ENCODE data around the gene CMC4. TPM values are rescaled to one million over a fixed set of nuclear protein-coding genes. Genes with fewer than 3 reads are reported as not detected.

Gene CMC4
- total RNA-seq, 1 experiment from 2014 or later, result 0.59 TPM

- Mint-ChIP-seq H3K27me3 (ENCODE audit: unreplicated experiment) (no peaks in the 10 kb centered on the region), H3K4me3 (ENCODE audit: low read depth, unreplicated experiment) (peak overlapping the region; percentile 72), H3K9me3 (ENCODE audit: low read depth, unreplicated experiment) (no peaks in the 10 kb centered on the region), H3K4me1 (ENCODE audit: low read depth, unreplicated experiment) (peaks cover 20% of the 10 kb centered on the region), H3K36me3 (ENCODE audit: insufficient read depth, unreplicated experiment) (peaks cover 26% of the 10 kb centered on the region), H3K27ac (ENCODE audit: unreplicated experiment) (peak overlapping the region; percentile 84)
- intact Hi-C loops (cut with micrococcal nuclease; ENCODE audit: unreplicated experiment), result loop anchor here (2.0 to 5.0 kb wide), 2 partner anchors 29 to 46 kb away; no protein-coding TSS in a partner anchor
- CTCF ChIA-PET, result interaction anchor here (0.6 kb wide), 1 partner anchor 124 kb away, joined by 5 read pairs; no protein-coding TSS in a partner anchor
- no peak for DNase-seq
- no TSS peak for BruUV-seq (replicated peaks)
- TF ChIP-seq CTCF (IDR thresholded peaks at IDR 0.05; ENCODE audit: unreplicated experiment), result no peak
These were observed 42.8 kb downstream of the CMC4 start for GRCh38 chrX:155028129-155028528.

GRCh38 chrX:155027509-155028066 is 43.3 kb downstream of the CMC4 start:
- Mint-ChIP-seq H3K9me3 (ENCODE audit: low read depth, unreplicated experiment) (no peaks in the 10 kb centered on the region), H3K27me3 (ENCODE audit: unreplicated experiment) (no peaks in the 10 kb centered on the region), H3K36me3 (ENCODE audit: insufficient read depth, unreplicated experiment) (peaks cover 26% of the 10 kb centered on the region), H3K4me1 (ENCODE audit: low read depth, unreplicated experiment) (peaks cover 20% of the 10 kb centered on the region), H3K27ac (ENCODE audit: unreplicated experiment) (peak overlapping the region; percentile 84), H3K4me3 (ENCODE audit: low read depth, unreplicated experiment) (peak overlapping the region; percentile 72)
- no peak for TF ChIP-seq CTCF (IDR thresholded peaks at IDR 0.05; ENCODE audit: unreplicated experiment)
- CTCF ChIA-PET, result interaction anchor here (0.6 to 1.4 kb wide), 2 partner anchors 21 to 123 kb away, joined by 5 to 6 read pairs; no protein-coding TSS in a partner anchor
- DNase-seq, result no peak
- BruUV-seq (replicated peaks), result TSS peak; percentile 70
- intact Hi-C loops (cut with micrococcal nuclease; ENCODE audit: unreplicated experiment), result loop anchor here (2.0 to 5.0 kb wide), 2 partner anchors 29 to 45 kb away; no protein-coding TSS in a partner anchor

- peak; percentile 93 for DNase-seq
- H3K27me3 Mint-ChIP-seq (ENCODE audit: unreplicated experiment), result no peaks in the 10 kb centered on the region
These were observed 44.0 kb downstream of the CMC4 start, which contains the start of gene FUNDC2 for GRCh38 chrX:155026727-155027508. TSS of gene FUNDC2 (plus strand) at chrX:155026844. CDS start at chrX:155026939, 95 bp downstream.

More at GRCh38 chrX:155026727-155027508, 44.0 kb downstream of the CMC4 start, which contains the start of gene FUNDC2:
- BruUV-seq (replicated peaks), result no TSS peak
- Mint-ChIP-seq H3K4me3 (ENCODE audit: low read depth, unreplicated experiment) (peak within 1 kb of the TSS; percentile 72), H3K36me3 (ENCODE audit: insufficient read depth, unreplicated experiment) (peaks cover 26% of the 10 kb centered on the region), H3K4me1 (ENCODE audit: low read depth, unreplicated experiment) (peaks cover 20% of the 10 kb centered on the region), H3K27ac (ENCODE audit: unreplicated experiment) (peak within 1 kb of the TSS; percentile 84), H3K9me3 (ENCODE audit: low read depth, unreplicated experiment) (no peaks in the 10 kb centered on the region)
- intact Hi-C loops (cut with micrococcal nuclease; ENCODE audit: unreplicated experiment), result loop anchor here (5.0 kb wide), 1 partner anchor 45 kb away; no protein-coding TSS in a partner anchor
- CTCF ChIA-PET, result interaction anchor here (1.4 kb wide), 1 partner anchor 22 kb away, joined by 6 read pairs; no protein-coding TSS in a partner anchor
- no peak for TF ChIP-seq CTCF (IDR thresholded peaks at IDR 0.05; ENCODE audit: unreplicated experiment)

Measured in Calu3 (cell line).